Peyer's patch (tissue), 4 donors: ENCODE measurements around the gene TPPP3. TPM values are rescaled to one million over a fixed set of nuclear protein-coding genes. Genes with fewer than 3 reads are reported as not detected.
A peak's percentile ranks its signal among the peaks of the same experiment; 100 is the strongest.

Experiments used
- DNase-seq, 3 donors: peaks; one replicate each; pipeline ENCODE4 v3.0.0-alpha.2; 2017 to 2019
- H3K27ac ChIP-seq, 4 donors: fragments of 200-600 bp; sonication (generic); one replicate each; pipeline ENCODE4 v1.5.1; 2016 to 2019
- H3K27me3 ChIP-seq, 2 donors: fragments of 200-600 bp; sonication (generic); one replicate each; pipeline ENCODE4 v1.5.1; 2019
- H3K36me3 ChIP-seq, 3 donors: fragments of 200-600 bp; sonication (generic); one replicate each; pipeline ENCODE4 v1.5.1; 2016 to 2019
- H3K4me1 ChIP-seq, 4 donors: fragments of 200-600 bp; sonication (generic); one replicate each; pipeline ENCODE4 v1.5.1; 2016 to 2019
- H3K4me3 ChIP-seq, 4 donors: fragments of 200-600 bp; sonication (generic); 1 replicate in 3 of 4; 2 replicates in 1 of 4; pipeline ENCODE4 v1.5.1; 2016 to 2019; ENCODE audit warnings: mild to moderate bottlenecking in 1 of 4
- H3K9me3 ChIP-seq, 4 donors: fragments of 200-600 bp; sonication (generic); one replicate each; pipeline ENCODE4 v1.5.1; 2016 to 2019; ENCODE audit warnings: mild to moderate bottlenecking in 1 of 4
- CTCF ChIP-seq, 6 experiments: fragments of 450-650 bp in 4 of 6; fragments of 200-600 bp in 2 of 6; sonication (generic) in 1 of 6; IDR thresholded peaks; one replicate each; pipeline ENCODE4 v1.5.1; 2017 to 2019; ENCODE audit warnings: antibody characterized with exemption in 6 of 6, mild to moderate bottlenecking in 3 of 6, moderate library complexity in 1 of 6
- POLR2A ChIP-seq, 2 donors: fragments of 450-650 bp; IDR thresholded peaks; one replicate each; pipeline ENCODE4 v1.5.1; 2017; ENCODE audit warnings: antibody characterized with exemption in 2 of 2, mild to moderate bottlenecking in 2 of 2, moderate library complexity in 2 of 2
- total RNA-seq, 4 donors: library from RNA; depleted of rRNA; stranded (reverse); fragments of >200 nt; gene quantifications; one replicate each; pipeline ENCODE4 v1.1.0, GENCODE V29; 2016

The TPPP3 gene
- total RNA-seq, 4 donors from 2014 or later: 6.6 to 33.3 (median 16.6) TPM

GRCh38 chr16:67407176-67407787 lies 14.0 kb upstream of the TPPP3 start:
- H3K27me3 ChIP-seq: no peaks in the 10 kb centered on the region
- no peak for DNase-seq
- peak overlapping the region in 2 of 4 donors; percentile 33 to 55 for H3K27ac ChIP-seq
- H3K4me3 ChIP-seq: no peak overlapping the region
- no peak for TF ChIP-seq CTCF (IDR thresholded peaks at IDR 0.05)
- TF ChIP-seq POLR2A (IDR thresholded peaks at IDR 0.05): no peak
- no peaks in the 10 kb centered on the region for H3K36me3 ChIP-seq
- no peaks in the 10 kb centered on the region for H3K9me3 ChIP-seq
- peaks cover 0 to 7% (median 2%) of the 10 kb centered on the region in 4 donors for H3K4me1 ChIP-seq

GRCh38 chr16:67406111-67406971 lies 13.0 kb upstream of the TPPP3 start:
- peaks cover 0 to 7% (median 2%) of the 10 kb centered on the region in 4 donors for H3K4me1 ChIP-seq
- no peaks in the 10 kb centered on the region for H3K9me3 ChIP-seq
- DNase-seq: no peak
- H3K36me3 ChIP-seq: no peaks in the 10 kb centered on the region
- H3K27ac ChIP-seq: peak overlapping the region in 3 of 4 donors; percentile 12 to 55 (median 33)
- no peak for TF ChIP-seq CTCF (IDR thresholded peaks at IDR 0.05)
- no peak for TF ChIP-seq POLR2A (IDR thresholded peaks at IDR 0.05)
- H3K27me3 ChIP-seq: no peaks in the 10 kb centered on the region
- H3K4me3 ChIP-seq: no peak overlapping the region

- Histone ChIP-seq H3K36me3 (no peaks in the 10 kb centered on the region), H3K27me3 (no peaks in the 10 kb centered on the region), H3K9me3 (no peaks in the 10 kb centered on the region), H3K4me3 (no peak overlapping the region), H3K4me1 (peaks cover 0 to 7% (median 2%) of the 10 kb centered on the region in 4 donors), H3K27ac (peak overlapping the region in 1 of 4 donors; percentile 85)
- TF ChIP-seq CTCF (IDR thresholded peaks at IDR 0.05) (no peak), POLR2A (IDR thresholded peaks at IDR 0.05) (no peak)
- DNase-seq: no peak
Measured at GRCh38 chr16:67405336-67405735, 12.0 kb upstream of the TPPP3 start.

GRCh38 chr16:67404740-67405226 lies 11.5 kb upstream of the TPPP3 start:
- Histone ChIP-seq H3K36me3 (no peaks in the 10 kb centered on the region), H3K4me1 (peaks cover 0 to 8% (median 2%) of the 10 kb centered on the region in 4 donors), H3K9me3 (no peaks in the 10 kb centered on the region), H3K27ac (peak overlapping the region in 2 of 4 donors; percentile 53 to 85), H3K4me3 (no peak overlapping the region), H3K27me3 (no peaks in the 10 kb centered on the region)
- DNase-seq: peak in 2 of 3 donors; percentile 63 to 87
- TF ChIP-seq CTCF (IDR thresholded peaks at IDR 0.05) (no peak), POLR2A (IDR thresholded peaks at IDR 0.05) (no peak)

- H3K27ac ChIP-seq: peak overlapping the region in 2 of 4 donors; percentile 53 to 85
- H3K4me3 ChIP-seq: no peak overlapping the region
- peaks cover 0 to 15% (median 7%) of the 10 kb centered on the region in 4 donors for H3K4me1 ChIP-seq
- no peaks in the 10 kb centered on the region for H3K27me3 ChIP-seq
- no peak for DNase-seq
- TF ChIP-seq CTCF (IDR thresholded peaks at IDR 0.05): no peak
- no peak for TF ChIP-seq POLR2A (IDR thresholded peaks at IDR 0.05)
- H3K9me3 ChIP-seq: no peaks in the 10 kb centered on the region
- no peaks in the 10 kb centered on the region for H3K36me3 ChIP-seq
Measured at GRCh38 chr16:67403976-67404555, 10.8 kb upstream of the TPPP3 start.
